ENCODE data around the gene HEXD. TPM values are rescaled to one million over a fixed set of nuclear protein-coding genes. Genes with fewer than 3 reads are reported as not detected.

HEXD gene
- total RNA-seq, 2 experiments from 2014 or later, result 87.9 to 93.2 TPM

- Histone ChIP-seq H4K20me1 (ENCODE audit: insufficient read depth, low read length) (no peaks in the 10 kb centered on the region), H3K79me2 (ENCODE audit: insufficient read depth, low read depth, low read length) (no peaks in the 10 kb centered on the region), H3K9me3 (ENCODE audit: low read length) (no peaks in the 10 kb centered on the region), H3K4me3 (ENCODE audit: low read depth, low read length, poor library complexity, severe bottlenecking) (no peak overlapping the region), H3K4me1 (ENCODE audit: insufficient read depth, low read length, poor library complexity, severe bottlenecking) (no peaks in the 10 kb centered on the region), H3K4me2 (ENCODE audit: low read length) (no peak overlapping the region), H3K36me3 (ENCODE audit: insufficient read depth, low read length) (peaks cover 75% of the 10 kb centered on the region), H2AFZ (ENCODE audit: low read length) (no peak overlapping the region), H3K9me2 (ENCODE audit: insufficient read depth, low read length) (no peaks in the 10 kb centered on the region), H3K27ac (ENCODE audit: low read depth, low read length, poor library complexity, severe bottlenecking) (no peak overlapping the region)
- TF ChIP-seq EZH2phosphoT487 (IDR thresholded peaks at IDR 0.05; ENCODE audit: borderline replicate concordance, low read depth, low read length) (no peak), CTCF (conservative IDR thresholded peaks at IDR 0.05; ENCODE audit: low read length) (no peak)
- no peak for DNase-seq (ENCODE audit: low spot score)
- CTCF ChIA-PET (ENCODE audit: unreplicated experiment), result no interaction called here
- intact Hi-C loops (cut with micrococcal nuclease; ENCODE audit: unreplicated experiment), result no loop called here
- BruUV-seq (replicated peaks), result no TSS peak
- POLR2A ChIA-PET, result no interaction called here
Measured at GRCh38 chr17:82475458-82475857, 57.3 kb downstream of the HEXD start.

GRCh38 chr17:82477934-82478333 is 59.8 kb downstream of the HEXD start:
- no peaks in the 10 kb centered on the region for H4K20me1 ChIP-seq (ENCODE audit: insufficient read depth, low read length)
- POLR2A ChIA-PET, result interaction anchor here (1.0 kb wide), 1 partner anchor 21 kb away, joined by 4 read pairs; no protein-coding TSS in a partner anchor
- H3K4me3 ChIP-seq (ENCODE audit: low read depth, low read length, poor library complexity, severe bottlenecking), result no peak overlapping the region
- no peaks in the 10 kb centered on the region for H3K9me3 ChIP-seq (ENCODE audit: low read length)
- H2AFZ ChIP-seq (ENCODE audit: low read length), result no peak overlapping the region
- no peaks in the 10 kb centered on the region for H3K79me2 ChIP-seq (ENCODE audit: insufficient read depth, low read depth, low read length)
- peaks cover 77% of the 10 kb centered on the region for H3K36me3 ChIP-seq (ENCODE audit: insufficient read depth, low read length)
- TF ChIP-seq EZH2phosphoT487 (IDR thresholded peaks at IDR 0.05; ENCODE audit: borderline replicate concordance, low read depth, low read length) (no peak), CTCF (conservative IDR thresholded peaks at IDR 0.05; ENCODE audit: low read length) (no peak)
- intact Hi-C loops (cut with micrococcal nuclease; ENCODE audit: unreplicated experiment), result no loop called here
- H3K4me2 ChIP-seq (ENCODE audit: low read length), result no peak overlapping the region
- H3K27ac ChIP-seq (ENCODE audit: low read depth, low read length, poor library complexity, severe bottlenecking), result no peak overlapping the region
- CTCF ChIA-PET (ENCODE audit: unreplicated experiment), result no interaction called here
- BruUV-seq (replicated peaks), result no TSS peak
- H3K4me1 ChIP-seq (ENCODE audit: insufficient read depth, low read length, poor library complexity, severe bottlenecking), result no peaks in the 10 kb centered on the region
- H3K9me2 ChIP-seq (ENCODE audit: insufficient read depth, low read length), result no peaks in the 10 kb centered on the region
- no peak for DNase-seq (ENCODE audit: low spot score)

GRCh38 chr17:82479602-82480001 is 61.5 kb downstream of the HEXD start:
- DNase-seq (ENCODE audit: low spot score), result no peak
- BruUV-seq (replicated peaks), result no TSS peak
- CTCF ChIA-PET (ENCODE audit: unreplicated experiment), result no interaction called here
- Histone ChIP-seq H3K4me1 (ENCODE audit: insufficient read depth, low read length, poor library complexity, severe bottlenecking) (no peaks in the 10 kb centered on the region), H4K20me1 (ENCODE audit: insufficient read depth, low read length) (no peaks in the 10 kb centered on the region), H3K4me3 (ENCODE audit: low read depth, low read length, poor library complexity, severe bottlenecking) (no peak overlapping the region), H3K27ac (ENCODE audit: low read depth, low read length, poor library complexity, severe bottlenecking) (no peak overlapping the region), H2AFZ (ENCODE audit: low read length) (no peak overlapping the region), H3K9me3 (ENCODE audit: low read length) (no peaks in the 10 kb centered on the region), H3K9me2 (ENCODE audit: insufficient read depth, low read length) (no peaks in the 10 kb centered on the region), H3K79me2 (ENCODE audit: insufficient read depth, low read depth, low read length) (no peaks in the 10 kb centered on the region), H3K36me3 (ENCODE audit: insufficient read depth, low read length) (peaks cover 85% of the 10 kb centered on the region), H3K4me2 (ENCODE audit: low read length) (no peak overlapping the region)
- intact Hi-C loops (cut with micrococcal nuclease; ENCODE audit: unreplicated experiment), result loop anchor here (2.0 kb wide), 1 partner anchor 73 kb away; no protein-coding TSS in a partner anchor
- POLR2A ChIA-PET, result no interaction called here
- TF ChIP-seq EZH2phosphoT487 (IDR thresholded peaks at IDR 0.05; ENCODE audit: borderline replicate concordance, low read depth, low read length) (no peak), CTCF (conservative IDR thresholded peaks at IDR 0.05; ENCODE audit: low read length) (no peak)
